HepG2 (cell line): ENCODE measurements around the gene MRPS25. TPM values are rescaled to one million over a fixed set of nuclear protein-coding genes. Genes with fewer than 3 reads are reported as not detected.

Source experiments
- JUND ChIP-seq: sonication (generic); formaldehyde crosslinking; IDR thresholded peaks from 2 replicates; pipeline ENCODE4 v1.8.0; 2022; ENCODE audit warnings: mild to moderate bottlenecking, missing genetic modification reagents
- KDM5A ChIP-seq: fragments of 200-600 bp; sonication (generic); IDR thresholded peaks from 2 replicates; pipeline ENCODE4 v1.7.0; 2018; ENCODE audit warnings: antibody characterized with exemption, mild to moderate bottlenecking, low read length, borderline replicate concordance
- MEIS2 ChIP-seq: sonication (generic); formaldehyde crosslinking; IDR thresholded peaks from 2 replicates; pipeline ENCODE4 v1.9.0; 2021; ENCODE audit warnings: mild to moderate bottlenecking, missing genetic modification reagents
- NKX3-1 ChIP-seq: sonication (generic); formaldehyde crosslinking; IDR thresholded peaks from 2 replicates; pipeline ENCODE4 v1.5.0; 2020; ENCODE audit warnings: missing genetic modification reagents
- TCF12 ChIP-seq, 2 experiments: fragments of 450-650 bp in 1 of 2; sonication (generic) in 1 of 2; formaldehyde crosslinking in 1 of 2; IDR thresholded peaks; 2 replicates each; pipeline versions ENCODE4 v1.6.1 to v1.8.0; 2017 to 2022; ENCODE audit warnings: antibody characterized with exemption in 1 of 2, mild to moderate bottlenecking in 1 of 2, missing genetic modification reagents in 1 of 2, moderate library complexity in 1 of 2
- ZBTB8A ChIP-seq: sonication (generic); formaldehyde crosslinking; IDR thresholded peaks from 2 replicates; pipeline ENCODE4 v1.4.0; 2020; ENCODE audit warnings: mild to moderate bottlenecking, low read depth, missing genetic modification reagents, borderline replicate concordance
- polyA plus RNA-seq, 8 experiments: library from polyadenylated mRNA; depleted of rRNA in 3 of 8; stranded (reverse) in 7 of 8; unstranded in 1 of 8; fragments of >200 nt; fragmentation: Illumina TruSeq in 4 of 8; extraction: Trizol in 4 of 8; gene quantifications; 2 replicates each; pipeline versions ENCODE4 v1.2.1 to v1.2.3, GENCODE V29; 2011 to 2016; ENCODE audit warnings: low read depth in 4 of 8, missing spikeins in 1 of 8, mixed read lengths in 1 of 8; ENCODE audit not compliant: insufficient read depth in 1 of 8
- total RNA-seq, 5 experiments: library from RNA; depleted of rRNA; stranded (reverse); fragments of >200 nt; fragmentation: Illumina TruSeq; extraction: Trizol; gene quantifications; 2 replicates each; pipeline ENCODE4 v1.2.3, GENCODE V29; 2016; ENCODE audit warnings: low read depth in 1 of 5
- TF ChIP-seq, protein P1 (sequence below): sonication (generic); formaldehyde crosslinking; conservative IDR thresholded peaks from 2 replicates; pipeline ENCODE4 v1.4.0; 2020; ENCODE audit warnings: mild to moderate bottlenecking, missing genetic modification reagents, moderate library complexity
- TF ChIP-seq, protein P2 (sequence below): sonication (generic); formaldehyde crosslinking; IDR thresholded peaks from 2 replicates; pipeline ENCODE4 v1.9.0; 2022; ENCODE audit warnings: low read depth, missing genetic modification reagents
- TF ChIP-seq, protein P3 (sequence below): sonication (generic); formaldehyde crosslinking; IDR thresholded peaks from 2 replicates; pipeline ENCODE4 v1.4.0; 2020; ENCODE audit warnings: missing genetic modification reagents, borderline replicate concordance

MRPS25 gene
- total and polyA plus RNA-seq, 2 of the 13 experiments (the other 11 are each of a cell fraction or from before 2014, with no cell fraction given) = 60.1 to 74.3 TPM

DNA sequence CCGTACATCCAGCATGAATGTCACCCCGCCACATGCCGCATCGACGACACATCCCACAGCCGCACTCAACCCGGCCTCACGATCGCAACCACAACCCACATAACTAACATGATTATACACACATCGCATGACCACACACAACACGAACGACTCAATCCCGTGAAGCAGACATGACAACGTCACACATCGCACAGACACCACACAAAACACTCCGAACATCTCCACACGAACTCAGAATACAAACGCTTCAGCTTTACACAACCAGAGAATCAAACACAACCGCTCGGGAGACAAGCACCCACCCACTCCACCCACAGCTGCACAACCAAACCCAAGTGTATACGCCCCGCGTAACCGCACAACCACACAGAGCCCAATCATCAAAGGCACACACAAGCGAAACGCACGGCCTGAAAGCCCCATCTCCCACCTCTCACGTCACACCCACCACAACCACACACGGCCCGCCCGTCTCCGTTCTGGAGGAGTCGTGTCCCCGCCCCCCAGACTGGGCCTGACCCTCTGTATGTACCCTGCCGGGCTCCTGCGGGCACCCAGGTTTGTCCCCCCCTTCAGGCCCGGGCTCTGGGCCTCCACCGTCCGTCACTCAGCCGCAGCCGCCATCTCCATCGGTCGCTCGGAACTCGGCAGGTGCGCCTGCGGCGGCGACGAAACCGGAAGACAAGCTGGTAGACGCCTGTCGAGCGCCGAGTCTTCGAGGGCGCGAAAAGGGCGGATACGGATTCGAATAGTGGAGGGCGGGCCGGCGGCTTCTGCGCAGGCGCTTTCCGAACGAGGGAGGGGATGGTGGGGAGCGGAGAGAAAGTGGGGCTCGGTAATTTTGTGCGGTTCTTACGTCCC, 33.6 kb upstream of the MRPS25 start, which contains the start of gene RBSN (continued):
- TF ChIP-seq, protein P1, sequence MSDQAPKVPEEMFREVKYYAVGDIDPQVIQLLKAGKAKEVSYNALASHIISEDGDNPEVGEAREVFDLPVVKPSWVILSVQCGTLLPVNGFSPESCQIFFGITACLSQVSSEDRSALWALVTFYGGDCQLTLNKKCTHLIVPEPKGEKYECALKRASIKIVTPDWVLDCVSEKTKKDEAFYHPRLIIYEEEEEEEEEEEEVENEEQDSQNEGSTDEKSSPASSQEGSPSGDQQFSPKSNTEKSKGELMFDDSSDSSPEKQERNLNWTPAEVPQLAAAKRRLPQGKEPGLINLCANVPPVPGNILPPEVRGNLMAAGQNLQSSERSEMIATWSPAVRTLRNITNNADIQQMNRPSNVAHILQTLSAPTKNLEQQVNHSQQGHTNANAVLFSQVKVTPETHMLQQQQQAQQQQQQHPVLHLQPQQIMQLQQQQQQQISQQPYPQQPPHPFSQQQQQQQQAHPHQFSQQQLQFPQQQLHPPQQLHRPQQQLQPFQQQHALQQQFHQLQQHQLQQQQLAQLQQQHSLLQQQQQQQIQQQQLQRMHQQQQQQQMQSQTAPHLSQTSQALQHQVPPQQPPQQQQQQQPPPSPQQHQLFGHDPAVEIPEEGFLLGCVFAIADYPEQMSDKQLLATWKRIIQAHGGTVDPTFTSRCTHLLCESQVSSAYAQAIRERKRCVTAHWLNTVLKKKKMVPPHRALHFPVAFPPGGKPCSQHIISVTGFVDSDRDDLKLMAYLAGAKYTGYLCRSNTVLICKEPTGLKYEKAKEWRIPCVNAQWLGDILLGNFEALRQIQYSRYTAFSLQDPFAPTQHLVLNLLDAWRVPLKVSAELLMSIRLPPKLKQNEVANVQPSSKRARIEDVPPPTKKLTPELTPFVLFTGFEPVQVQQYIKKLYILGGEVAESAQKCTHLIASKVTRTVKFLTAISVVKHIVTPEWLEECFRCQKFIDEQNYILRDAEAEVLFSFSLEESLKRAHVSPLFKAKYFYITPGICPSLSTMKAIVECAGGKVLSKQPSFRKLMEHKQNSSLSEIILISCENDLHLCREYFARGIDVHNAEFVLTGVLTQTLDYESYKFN (CRISPR knock-in tag) = peak; percentile 78
- peak; percentile 89 for TF ChIP-seq KDM5A
- TF ChIP-seq MEIS2 (CRISPR knock-in tag) = peak; percentile 94
- no peak for TF ChIP-seq TCF12 (IDR thresholded peaks at IDR 0.05)
- TF ChIP-seq TCF12 (CRISPR knock-in tag; IDR thresholded peaks at IDR 0.05) = no peak
- TF ChIP-seq, protein P2, sequence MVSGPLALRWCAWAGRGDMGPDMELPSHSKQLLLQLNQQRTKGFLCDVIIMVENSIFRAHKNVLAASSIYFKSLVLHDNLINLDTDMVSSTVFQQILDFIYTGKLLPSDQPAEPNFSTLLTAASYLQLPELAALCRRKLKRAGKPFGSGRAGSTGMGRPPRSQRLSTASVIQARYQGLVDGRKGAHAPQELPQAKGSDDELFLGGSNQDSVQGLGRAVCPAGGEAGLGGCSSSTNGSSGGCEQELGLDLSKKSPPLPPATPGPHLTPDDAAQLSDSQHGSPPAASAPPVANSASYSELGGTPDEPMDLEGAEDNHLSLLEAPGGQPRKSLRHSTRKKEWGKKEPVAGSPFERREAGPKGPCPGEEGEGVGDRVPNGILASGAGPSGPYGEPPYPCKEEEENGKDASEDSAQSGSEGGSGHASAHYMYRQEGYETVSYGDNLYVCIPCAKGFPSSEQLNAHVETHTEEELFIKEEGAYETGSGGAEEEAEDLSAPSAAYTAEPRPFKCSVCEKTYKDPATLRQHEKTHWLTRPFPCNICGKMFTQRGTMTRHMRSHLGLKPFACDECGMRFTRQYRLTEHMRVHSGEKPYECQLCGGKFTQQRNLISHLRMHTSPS (CRISPR knock-in tag) = peak; percentile 59
- TF ChIP-seq, protein P3, sequence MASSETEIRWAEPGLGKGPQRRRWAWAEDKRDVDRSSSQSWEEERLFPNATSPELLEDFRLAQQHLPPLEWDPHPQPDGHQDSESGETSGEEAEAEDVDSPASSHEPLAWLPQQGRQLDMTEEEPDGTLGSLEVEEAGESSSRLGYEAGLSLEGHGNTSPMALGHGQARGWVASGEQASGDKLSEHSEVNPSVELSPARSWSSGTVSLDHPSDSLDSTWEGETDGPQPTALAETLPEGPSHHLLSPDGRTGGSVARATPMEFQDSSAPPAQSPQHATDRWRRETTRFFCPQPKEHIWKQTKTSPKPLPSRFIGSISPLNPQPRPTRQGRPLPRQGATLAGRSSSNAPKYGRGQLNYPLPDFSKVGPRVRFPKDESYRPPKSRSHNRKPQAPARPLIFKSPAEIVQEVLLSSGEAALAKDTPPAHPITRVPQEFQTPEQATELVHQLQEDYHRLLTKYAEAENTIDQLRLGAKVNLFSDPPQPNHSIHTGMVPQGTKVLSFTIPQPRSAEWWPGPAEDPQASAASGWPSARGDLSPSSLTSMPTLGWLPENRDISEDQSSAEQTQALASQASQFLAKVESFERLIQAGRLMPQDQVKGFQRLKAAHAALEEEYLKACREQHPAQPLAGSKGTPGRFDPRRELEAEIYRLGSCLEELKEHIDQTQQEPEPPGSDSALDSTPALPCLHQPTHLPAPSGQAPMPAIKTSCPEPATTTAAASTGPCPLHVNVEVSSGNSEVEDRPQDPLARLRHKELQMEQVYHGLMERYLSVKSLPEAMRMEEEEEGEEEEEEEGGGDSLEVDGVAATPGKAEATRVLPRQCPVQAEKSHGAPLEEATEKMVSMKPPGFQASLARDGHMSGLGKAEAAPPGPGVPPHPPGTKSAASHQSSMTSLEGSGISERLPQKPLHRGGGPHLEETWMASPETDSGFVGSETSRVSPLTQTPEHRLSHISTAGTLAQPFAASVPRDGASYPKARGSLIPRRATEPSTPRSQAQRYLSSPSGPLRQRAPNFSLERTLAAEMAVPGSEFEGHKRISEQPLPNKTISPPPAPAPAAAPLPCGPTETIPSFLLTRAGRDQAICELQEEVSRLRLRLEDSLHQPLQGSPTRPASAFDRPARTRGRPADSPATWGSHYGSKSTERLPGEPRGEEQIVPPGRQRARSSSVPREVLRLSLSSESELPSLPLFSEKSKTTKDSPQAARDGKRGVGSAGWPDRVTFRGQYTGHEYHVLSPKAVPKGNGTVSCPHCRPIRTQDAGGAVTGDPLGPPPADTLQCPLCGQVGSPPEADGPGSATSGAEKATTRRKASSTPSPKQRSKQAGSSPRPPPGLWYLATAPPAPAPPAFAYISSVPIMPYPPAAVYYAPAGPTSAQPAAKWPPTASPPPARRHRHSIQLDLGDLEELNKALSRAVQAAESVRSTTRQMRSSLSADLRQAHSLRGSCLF (CRISPR knock-in tag) = no peak
- peak; percentile 86; the same call in 1 of the 2 replicates for TF ChIP-seq ZBTB8A (CRISPR knock-in tag)
- no peak for TF ChIP-seq JUND
- peak; percentile 69; the same call in 1 of the 2 replicates for TF ChIP-seq NKX3-1
